HT-29 (cell line): ENCODE results near the gene SRL. TPM values are rescaled to one million over a fixed set of nuclear protein-coding genes. Genes with fewer than 3 reads are reported as not detected.
"Not testable (repeated sequence)": the region's sequence is repeated elsewhere in the genome, so short reads cannot be mapped to it uniquely, and the experiment has no call there.

ENCODE experiments used
- DNase-seq: peaks from one replicate; pipeline ENCODE4 v3.0.0-alpha.2; 2015; ENCODE audit warnings: low spot score
- total RNA-seq: library from RNA; depleted of rRNA; stranded (reverse); fragments of >200 nt; shearing (Covaris generic); gene quantifications from 2 replicates; pipeline ENCODE4 v1.2.3, GENCODE V29; 2014

The SRL gene
- total RNA-seq, 1 experiment from 2014 or later: not detected

- DNase-seq: peak; percentile 35
Observed at GRCh38 chr16:4261557-4262172, 19.8 kb upstream of the SRL start.

GRCh38 chr16:4260360-4260759 lies 18.5 kb upstream of the SRL start:
- DNase-seq: peak; percentile 58

DNA sequence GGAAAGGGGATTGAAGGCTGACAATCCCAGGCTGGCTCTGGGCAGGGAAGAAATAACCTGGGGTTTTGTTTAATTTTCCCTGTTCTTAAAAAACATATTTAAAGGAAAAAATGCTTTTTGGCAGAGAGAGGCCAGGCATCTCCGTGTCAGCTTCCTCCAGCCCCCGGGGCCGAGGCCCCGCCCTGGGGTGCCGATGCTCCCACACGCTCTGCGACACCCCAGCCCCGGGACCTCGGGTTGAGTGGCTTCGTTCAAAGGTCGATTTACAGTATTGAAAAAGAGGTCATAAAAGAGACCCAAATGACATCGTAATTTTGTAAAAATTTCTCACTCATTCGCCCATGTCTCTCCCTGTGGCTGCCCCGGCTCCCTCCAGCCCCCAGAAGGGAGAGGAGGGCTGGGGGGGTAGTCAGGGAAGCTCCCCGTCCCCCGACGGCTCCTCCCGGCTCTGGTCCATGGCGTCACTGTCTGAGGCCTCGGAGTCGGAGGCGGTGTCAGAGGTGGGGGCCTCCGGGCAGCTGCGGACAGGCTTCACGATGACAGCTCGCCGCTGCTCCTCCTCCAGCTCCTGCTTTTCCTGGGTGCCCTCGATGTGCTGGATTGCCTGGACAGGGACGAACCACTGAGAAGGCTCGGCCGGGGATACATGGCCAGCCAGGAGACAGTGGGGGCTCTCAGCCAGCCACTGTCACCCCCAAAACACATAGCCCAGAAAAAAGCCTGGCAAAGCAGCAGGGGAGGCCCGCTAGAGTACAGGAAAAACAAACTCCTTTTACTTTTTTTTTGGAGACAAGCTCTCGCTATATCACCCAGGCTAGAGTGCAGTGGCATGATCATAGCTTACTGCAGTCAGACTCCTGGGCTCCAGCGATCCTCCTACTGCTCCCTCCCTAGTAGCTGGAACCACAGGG lies 16.0 kb upstream of the SRL start:
- DNase-seq: no peak

GRCh38 chr16:4253394-4254150 lies 11.7 kb upstream of the SRL start:
- DNase-seq: peak; percentile 98

- DNase-seq: not testable (repeated sequence)
Observed at GRCh38 chr16:4253012-4253393, 11.1 kb upstream of the SRL start.

DNA sequence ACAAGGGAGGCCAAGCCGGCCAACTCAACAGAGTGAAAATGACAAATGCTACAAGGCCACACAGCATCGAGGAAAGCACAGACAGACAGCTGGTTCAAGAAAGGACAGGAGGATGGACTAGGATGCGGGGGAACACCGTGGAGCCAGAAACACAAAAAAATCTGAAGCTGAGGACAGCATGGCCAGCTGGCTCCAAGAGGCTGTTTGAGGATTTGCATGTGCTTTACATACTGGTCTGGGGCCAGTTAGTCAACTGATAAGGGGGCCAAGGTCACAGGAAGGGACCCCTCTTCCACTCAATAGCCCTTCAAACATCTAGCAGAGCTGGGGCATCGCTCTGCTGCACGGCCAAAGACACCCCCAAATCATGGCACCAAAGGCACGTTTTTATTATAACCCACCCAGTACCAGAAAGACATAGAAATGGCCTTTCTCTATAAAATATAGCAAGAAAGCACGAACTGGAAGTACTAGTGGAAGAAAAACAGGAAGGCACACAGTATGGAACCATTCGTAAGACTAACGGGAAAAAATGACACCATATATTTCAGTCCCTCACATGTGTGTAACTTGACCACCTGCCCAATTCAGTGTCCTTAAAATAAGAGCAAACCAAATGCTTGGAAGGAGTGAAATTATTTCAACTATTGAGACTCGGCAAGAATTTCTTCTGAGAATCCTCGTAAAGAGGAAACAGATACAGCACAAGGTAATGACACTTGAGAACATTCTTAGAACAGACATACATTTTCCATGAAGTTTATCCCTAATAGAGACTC lies 7.8 kb upstream of the SRL start:
- DNase-seq: no peak

DNA sequence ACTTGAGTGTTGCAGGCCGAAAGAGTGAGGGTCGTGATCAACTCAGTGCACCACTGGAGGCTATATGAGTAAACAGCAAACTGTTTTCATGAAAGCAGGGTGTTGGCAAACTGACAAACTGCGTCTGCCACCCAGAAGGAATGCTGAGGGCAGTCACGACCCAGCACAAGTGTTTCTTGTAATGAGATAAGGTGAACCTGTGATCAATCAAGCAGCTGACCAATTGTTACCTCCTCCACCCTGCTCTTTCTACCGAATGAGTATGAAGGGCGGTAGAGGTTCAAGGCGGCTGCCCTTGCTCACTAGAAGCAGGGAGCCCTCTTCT lies 5.5 kb upstream of the SRL start:
- no peak for DNase-seq

DNA sequence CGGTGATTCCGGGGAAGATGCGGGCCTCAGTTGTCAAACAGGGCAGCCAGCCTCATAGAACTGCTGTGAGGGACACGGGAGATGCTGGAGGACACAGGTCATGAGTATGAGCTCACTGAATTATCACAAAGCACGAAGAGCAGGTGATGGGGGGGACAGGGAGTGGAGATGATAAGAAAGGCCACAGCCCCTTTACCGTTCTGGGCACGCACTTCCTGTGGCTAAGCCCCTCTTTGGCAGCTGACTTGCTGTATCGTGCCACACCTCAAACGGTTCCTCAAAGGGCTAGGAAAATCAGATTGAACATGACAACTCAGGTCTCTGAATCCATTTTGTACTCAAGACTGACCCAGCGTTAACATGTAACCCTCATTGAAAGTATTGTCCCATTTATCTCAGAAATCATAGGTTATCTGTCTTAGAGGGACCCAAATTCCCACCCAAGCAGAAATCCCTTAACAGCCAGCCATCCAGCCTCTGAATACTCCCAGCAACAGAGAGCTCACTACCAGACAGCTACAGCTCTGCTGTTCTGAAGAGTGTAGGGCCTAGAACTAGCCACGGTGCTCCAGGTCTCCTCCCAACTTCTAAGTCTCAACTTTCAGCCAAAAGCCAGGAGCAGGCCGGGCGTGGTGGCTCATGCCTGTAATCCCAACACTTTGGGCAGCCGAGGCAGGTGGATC lies 5.0 kb upstream of the SRL start:
- no peak for DNase-seq

DNA sequence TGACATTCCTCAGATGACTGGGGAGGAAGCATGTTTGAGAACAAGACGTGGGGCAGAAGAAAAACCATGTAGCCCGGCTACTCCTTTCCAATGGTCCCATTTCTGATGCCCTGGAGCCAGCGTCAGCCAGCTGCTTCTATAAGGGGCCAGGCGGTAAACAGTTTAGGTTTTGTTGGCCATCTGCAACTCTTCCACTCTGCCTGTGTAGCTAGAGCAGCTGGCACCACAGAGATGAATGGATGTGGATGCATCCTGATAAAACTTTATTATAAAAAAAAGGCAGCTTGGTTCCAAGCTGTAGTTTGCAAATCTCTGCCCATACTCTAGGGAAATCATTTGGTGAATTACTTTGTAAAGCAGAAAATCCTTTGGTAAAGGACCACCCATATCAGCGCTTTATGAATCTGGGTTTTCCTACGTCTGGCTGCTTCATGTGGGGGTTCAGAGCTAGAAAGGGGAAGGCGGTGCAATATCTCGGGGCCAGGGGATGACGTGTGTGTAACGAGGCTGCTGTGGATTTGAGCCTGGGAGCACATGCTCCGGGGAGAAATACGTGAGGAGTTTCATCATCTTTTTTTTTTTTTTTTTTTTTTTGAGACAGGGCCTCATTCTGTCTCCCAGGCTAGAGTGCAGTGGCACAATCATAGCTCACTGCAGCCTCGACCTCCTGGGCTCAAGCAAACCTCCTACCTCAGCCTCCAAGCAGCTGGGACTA lies 3.4 kb upstream of the SRL start:
- DNase-seq: no peak

DNA sequence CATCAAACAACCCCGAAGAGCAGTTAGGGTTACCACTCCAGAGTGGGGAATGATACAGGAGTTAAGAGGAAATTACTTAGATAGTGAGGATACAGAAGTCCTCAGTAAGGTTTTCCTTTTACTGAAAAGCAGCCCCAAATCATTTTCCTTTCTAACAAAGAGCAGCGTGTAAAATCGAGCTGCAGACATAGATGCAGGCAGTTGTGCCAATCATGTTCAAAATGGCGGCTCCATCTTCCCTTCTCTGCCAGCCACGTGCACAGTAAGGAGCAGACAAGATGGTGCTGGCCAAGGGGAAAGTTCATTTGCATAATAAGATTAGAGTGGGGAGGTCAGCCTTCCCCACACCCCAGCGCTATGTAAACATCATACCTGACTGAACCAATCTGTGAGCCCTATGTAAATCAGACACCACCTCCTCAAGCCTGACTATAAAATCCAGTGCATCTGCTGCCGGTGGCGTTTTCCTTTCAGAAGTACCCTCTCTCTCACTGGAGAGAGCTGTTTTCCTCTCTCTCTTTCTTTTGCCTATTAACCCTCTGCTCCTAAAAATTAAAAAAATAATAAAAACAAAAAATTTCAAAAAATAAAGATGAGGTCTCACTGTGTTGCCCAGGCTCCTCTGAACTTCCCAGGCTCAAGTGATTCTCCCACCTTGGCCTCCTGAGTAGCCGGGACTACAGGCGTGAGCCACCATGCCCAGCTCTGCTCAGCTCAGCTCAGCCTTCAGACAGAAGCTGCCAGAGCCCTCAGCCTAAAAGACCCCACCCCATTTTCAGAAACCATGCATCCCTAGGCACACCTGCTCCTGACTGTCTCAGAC lies 2.6 kb upstream of the SRL start:
- DNase-seq: no peak

GRCh38 chr16:4241258-4241927 lies 487 bp downstream of the SRL start:
- DNase-seq: no peak

DNA sequence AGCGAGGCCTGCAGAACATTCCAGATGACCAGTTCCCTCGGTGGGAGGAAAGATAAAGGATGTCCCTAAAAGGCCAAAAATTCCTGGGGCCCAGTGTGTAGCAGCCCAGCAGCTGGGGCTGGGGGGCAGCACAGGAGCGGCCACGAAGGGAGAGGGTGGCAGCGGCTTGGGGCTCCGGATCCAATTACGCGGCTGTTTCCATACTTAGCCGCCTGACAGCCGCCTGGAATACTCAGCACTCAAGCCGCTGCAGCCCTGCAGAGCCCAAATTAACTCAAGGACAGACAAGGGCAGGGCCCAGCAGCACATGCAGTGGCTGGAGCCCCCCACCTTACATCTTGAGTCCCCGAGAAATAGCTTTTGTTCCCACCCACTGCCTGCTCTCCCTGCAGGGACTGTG lies 1.3 kb downstream of the SRL start:
- no peak for DNase-seq

GRCh38 chr16:4239682-4240175 lies 2.2 kb downstream of the SRL start:
- no peak for DNase-seq

- DNase-seq: no peak
Observed at GRCh38 chr16:4239020-4239419, 2.9 kb downstream of the SRL start.

DNA sequence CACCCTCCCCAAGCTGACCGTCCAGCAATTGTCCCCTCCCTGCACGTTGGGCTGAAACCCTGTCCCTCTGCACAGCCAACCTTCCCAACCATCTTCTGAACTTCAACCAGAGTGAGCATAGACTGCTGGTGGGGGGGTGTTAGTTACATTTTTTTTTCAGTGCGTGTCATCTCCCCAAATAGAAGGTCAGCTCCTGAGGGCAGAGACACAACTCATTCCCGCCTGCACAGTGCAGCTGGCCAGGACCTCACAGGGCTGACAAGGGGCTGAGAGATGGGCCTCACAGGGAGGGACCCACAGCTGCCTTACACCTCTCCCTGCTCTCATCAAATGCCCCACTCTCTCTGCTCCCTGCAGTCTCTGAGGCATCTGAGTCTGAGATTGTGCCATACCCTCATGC lies 8.4 kb downstream of the SRL start:
- no peak for DNase-seq

DNA sequence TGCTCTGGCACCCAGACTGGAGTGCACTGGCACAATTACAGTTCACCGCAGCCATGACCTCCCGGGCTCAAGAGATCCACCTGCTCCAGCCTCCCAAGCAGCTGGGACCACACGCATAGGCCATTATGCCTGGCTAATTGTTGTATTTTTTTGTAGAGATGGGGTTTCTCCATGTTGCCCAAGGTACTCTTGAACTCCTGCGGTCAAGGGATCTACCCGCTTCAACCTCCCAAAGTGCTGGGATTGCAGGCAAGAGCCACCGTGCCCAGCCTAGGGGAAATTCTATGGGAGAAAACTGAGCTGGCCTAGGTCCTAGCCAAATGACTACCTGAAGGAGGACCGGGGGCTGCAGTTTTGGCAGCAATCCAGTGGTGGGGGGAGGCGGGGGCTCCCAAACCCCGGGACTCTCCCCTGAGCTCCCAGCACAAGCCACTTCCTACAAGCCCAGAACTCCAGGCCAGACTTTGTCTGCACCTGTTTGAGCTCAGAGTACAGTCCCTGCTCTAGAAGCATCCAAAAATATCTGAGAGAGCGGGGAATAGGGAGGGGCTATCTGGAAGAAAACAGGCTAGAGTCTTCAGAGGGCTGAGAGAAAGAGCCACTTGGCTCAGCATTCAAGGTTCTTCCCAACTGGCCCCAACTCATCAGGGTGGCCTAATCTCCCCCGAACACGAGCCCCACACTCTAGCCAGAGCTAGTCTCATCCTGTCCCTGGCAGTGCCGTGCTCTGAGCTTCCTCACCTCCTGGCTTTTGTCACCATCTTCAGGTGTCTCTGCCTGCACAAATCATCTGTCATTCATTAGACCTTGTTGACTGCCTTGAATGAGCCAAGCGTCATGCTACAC lies 9.1 kb downstream of the SRL start:
- no peak for DNase-seq

DNA sequence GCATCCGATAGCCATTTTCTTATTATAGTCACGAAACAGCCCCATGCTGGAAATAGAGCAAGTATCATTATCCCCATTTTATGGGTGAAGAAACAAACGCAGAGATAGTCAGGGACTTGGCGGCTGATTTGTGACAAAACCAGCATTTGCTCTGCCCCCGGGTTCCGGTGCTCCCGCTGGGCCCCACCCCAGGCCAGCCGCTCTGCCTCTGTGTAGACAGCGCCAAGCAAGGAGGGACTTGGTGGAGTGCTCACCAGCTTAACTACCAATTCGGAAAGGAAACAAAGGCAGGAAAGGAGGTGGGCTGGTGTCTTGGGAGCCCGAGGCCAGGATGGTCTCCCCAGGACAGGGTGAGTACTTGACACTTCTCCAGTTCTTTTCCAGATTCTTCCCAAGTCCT lies 10.0 kb downstream of the SRL start:
- DNase-seq: no peak

GRCh38 chr16:4231367-4231766 lies 10.5 kb downstream of the SRL start:
- DNase-seq: no peak
